ENCODE data around the gene NQO1.

The NQO1 gene

GRCh38 chr16:69726313-69727060, at the start of gene NQO1:
Gene NQO1, minus strand, starts transcription at chr16:69726560. Its CDS starts 121 bp downstream, at chr16:69726439.
- no peaks in the 10 kb centered on the region for H3K27me3 ChIP-seq (ENCODE audit: insufficient read depth, insufficient read length)
- TF ChIP-seq ZNF274 (IDR thresholded peaks at IDR 0.05; ENCODE audit: low read depth, low read length) = no peak
- no peak for TF ChIP-seq SUZ12 (IDR thresholded peaks at IDR 0.05; ENCODE audit: extremely low read depth, insufficient read depth, insufficient read length)
- no peak for TF ChIP-seq YY1 (IDR thresholded peaks at IDR 0.05; ENCODE audit: insufficient read depth, insufficient read length)
- H3K9me3 ChIP-seq (ENCODE audit: insufficient read depth, low read length) = no peaks in the 10 kb centered on the region
- peak within 1 kb of the TSS; percentile 90 for H3K9ac ChIP-seq (ENCODE audit: insufficient read length, low read depth)
- peaks cover 2% of the 10 kb centered on the region for H3K4me1 ChIP-seq (ENCODE audit: insufficient read depth, insufficient read length)
- peaks cover 14% of the 10 kb centered on the region for H3K36me3 ChIP-seq (ENCODE audit: insufficient read depth, insufficient read length, low read length)
- H3K4me3 ChIP-seq (ENCODE audit: insufficient read length, low read depth) = peak within 1 kb of the TSS; percentile 66
- peak; percentile 93 for DNase-seq (ENCODE audit: low read depth, low spot score)

- no peaks in the 10 kb centered on the region for H3K36me3 ChIP-seq (ENCODE audit: insufficient read depth, insufficient read length, low read length)
- peaks cover 2% of the 10 kb centered on the region for H3K4me1 ChIP-seq (ENCODE audit: insufficient read depth, insufficient read length)
- no peaks in the 10 kb centered on the region for H3K27me3 ChIP-seq (ENCODE audit: insufficient read depth, insufficient read length)
- TF ChIP-seq ZNF274 (IDR thresholded peaks at IDR 0.05; ENCODE audit: low read depth, low read length) (no peak), YY1 (IDR thresholded peaks at IDR 0.05; ENCODE audit: insufficient read depth, insufficient read length) (no peak), SUZ12 (IDR thresholded peaks at IDR 0.05; ENCODE audit: extremely low read depth, insufficient read depth, insufficient read length) (no peak)
- H3K9me3 ChIP-seq (ENCODE audit: insufficient read depth, low read length) = peaks cover 14% of the 10 kb centered on the region
- H3K9ac ChIP-seq (ENCODE audit: insufficient read length, low read depth) = no peak overlapping the region
- H3K4me3 ChIP-seq (ENCODE audit: insufficient read length, low read depth) = no peak overlapping the region
- DNase-seq (ENCODE audit: low read depth, low spot score) = no peak
Observed at GRCh38 chr16:69775563-69775962, 49.2 kb upstream of the NQO1 start.

GRCh38 chr16:69773260-69773947, 47.0 kb upstream of the NQO1 start:
- no peak overlapping the region for H3K9ac ChIP-seq (ENCODE audit: insufficient read length, low read depth)
- H3K4me3 ChIP-seq (ENCODE audit: insufficient read length, low read depth) = no peak overlapping the region
- peaks cover 2% of the 10 kb centered on the region for H3K4me1 ChIP-seq (ENCODE audit: insufficient read depth, insufficient read length)
- TF ChIP-seq SUZ12 (IDR thresholded peaks at IDR 0.05; ENCODE audit: extremely low read depth, insufficient read depth, insufficient read length) = no peak
- TF ChIP-seq ZNF274 (IDR thresholded peaks at IDR 0.05; ENCODE audit: low read depth, low read length) = no peak
- no peak for TF ChIP-seq YY1 (IDR thresholded peaks at IDR 0.05; ENCODE audit: insufficient read depth, insufficient read length)
- no peaks in the 10 kb centered on the region for H3K36me3 ChIP-seq (ENCODE audit: insufficient read depth, insufficient read length, low read length)
- no peak for DNase-seq (ENCODE audit: low read depth, low spot score)
- H3K27me3 ChIP-seq (ENCODE audit: insufficient read depth, insufficient read length) = no peaks in the 10 kb centered on the region
- peaks cover 14% of the 10 kb centered on the region for H3K9me3 ChIP-seq (ENCODE audit: insufficient read depth, low read length)

- Histone ChIP-seq H3K36me3 (ENCODE audit: insufficient read depth, insufficient read length, low read length) (no peaks in the 10 kb centered on the region), H3K27me3 (ENCODE audit: insufficient read depth, insufficient read length) (no peaks in the 10 kb centered on the region), H3K4me1 (ENCODE audit: insufficient read depth, insufficient read length) (peaks cover 2% of the 10 kb centered on the region), H3K9ac (ENCODE audit: insufficient read length, low read depth) (no peak overlapping the region), H3K9me3 (ENCODE audit: insufficient read depth, low read length) (peaks cover 14% of the 10 kb centered on the region), H3K4me3 (ENCODE audit: insufficient read length, low read depth) (no peak overlapping the region)
- TF ChIP-seq YY1 (IDR thresholded peaks at IDR 0.05; ENCODE audit: insufficient read depth, insufficient read length) (no peak), ZNF274 (IDR thresholded peaks at IDR 0.05; ENCODE audit: low read depth, low read length) (no peak), SUZ12 (IDR thresholded peaks at IDR 0.05; ENCODE audit: extremely low read depth, insufficient read depth, insufficient read length) (no peak)
- no peak for DNase-seq (ENCODE audit: low read depth, low spot score)
Observed at GRCh38 chr16:69771651-69771967, 45.2 kb upstream of the NQO1 start.

DNA sequence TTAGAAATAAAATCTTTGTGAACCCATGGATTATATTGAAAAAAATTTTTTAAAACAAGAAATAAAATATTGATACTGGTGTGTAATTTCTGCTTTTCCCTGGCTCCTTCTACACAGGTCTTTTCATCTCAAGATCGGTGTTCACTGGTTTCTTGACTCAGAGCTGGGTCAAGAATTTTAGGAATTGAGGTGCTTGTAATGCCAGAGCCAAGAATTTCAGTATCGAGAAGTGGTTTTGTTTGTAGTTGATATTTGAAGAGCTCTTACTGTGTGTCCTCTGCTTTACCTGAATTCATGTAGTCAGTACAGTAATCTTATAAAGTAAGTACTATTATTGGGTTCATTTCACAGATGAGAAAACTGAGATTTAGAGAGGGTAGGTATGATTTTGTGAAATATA, 43.0 kb upstream of the NQO1 start:
- DNase-seq (ENCODE audit: low read depth, low spot score) = no peak
- no peak for TF ChIP-seq ZNF274 (IDR thresholded peaks at IDR 0.05; ENCODE audit: low read depth, low read length)
- TF ChIP-seq YY1 (IDR thresholded peaks at IDR 0.05; ENCODE audit: insufficient read depth, insufficient read length) = no peak
- no peak for TF ChIP-seq SUZ12 (IDR thresholded peaks at IDR 0.05; ENCODE audit: extremely low read depth, insufficient read depth, insufficient read length)
- H3K9ac ChIP-seq (ENCODE audit: insufficient read length, low read depth) = no peak overlapping the region

DNA sequence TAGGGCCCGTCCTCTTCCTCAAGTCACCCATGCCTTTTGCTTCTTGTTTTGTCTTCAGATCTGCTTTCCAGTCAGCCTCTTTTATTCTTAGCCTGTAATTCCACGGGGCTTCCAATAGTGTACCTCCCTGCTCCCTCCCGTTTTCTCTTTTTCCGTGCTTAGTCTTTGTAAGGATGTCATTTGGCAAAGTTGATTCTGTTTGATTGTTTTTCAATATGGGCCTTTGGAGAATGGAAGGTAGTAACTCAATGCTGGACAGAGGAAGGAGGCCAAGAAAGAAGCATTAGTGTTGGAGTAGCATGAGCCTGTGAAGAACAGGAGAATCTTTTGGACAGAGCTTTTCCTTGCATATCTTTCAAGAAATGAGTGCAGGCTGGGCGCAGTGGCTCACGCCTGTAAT, 42.3 kb upstream of the NQO1 start:
- TF ChIP-seq SUZ12 (IDR thresholded peaks at IDR 0.05; ENCODE audit: extremely low read depth, insufficient read depth, insufficient read length) = no peak
- TF ChIP-seq ZNF274 (IDR thresholded peaks at IDR 0.05; ENCODE audit: low read depth, low read length) = no peak
- TF ChIP-seq YY1 (IDR thresholded peaks at IDR 0.05; ENCODE audit: insufficient read depth, insufficient read length) = no peak
- no peak for DNase-seq (ENCODE audit: low read depth, low spot score)
- Histone ChIP-seq H3K27me3 (ENCODE audit: insufficient read depth, insufficient read length) (no peaks in the 10 kb centered on the region), H3K9me3 (ENCODE audit: insufficient read depth, low read length) (no peaks in the 10 kb centered on the region), H3K4me3 (ENCODE audit: insufficient read length, low read depth) (no peak overlapping the region), H3K4me1 (ENCODE audit: insufficient read depth, insufficient read length) (peaks cover 2% of the 10 kb centered on the region), H3K9ac (ENCODE audit: insufficient read length, low read depth) (no peak overlapping the region), H3K36me3 (ENCODE audit: insufficient read depth, insufficient read length, low read length) (peaks cover 5% of the 10 kb centered on the region)

More for the DNA sequence above, 43.0 kb upstream of the NQO1 start:
- no peaks in the 10 kb centered on the region for H3K27me3 ChIP-seq (ENCODE audit: insufficient read depth, insufficient read length)
- H3K4me3 ChIP-seq (ENCODE audit: insufficient read length, low read depth) = no peak overlapping the region
- H3K36me3 ChIP-seq (ENCODE audit: insufficient read depth, insufficient read length, low read length) = peaks cover 5% of the 10 kb centered on the region
- H3K4me1 ChIP-seq (ENCODE audit: insufficient read depth, insufficient read length) = peaks cover 2% of the 10 kb centered on the region
- H3K9me3 ChIP-seq (ENCODE audit: insufficient read depth, low read length) = no peaks in the 10 kb centered on the region

DNA sequence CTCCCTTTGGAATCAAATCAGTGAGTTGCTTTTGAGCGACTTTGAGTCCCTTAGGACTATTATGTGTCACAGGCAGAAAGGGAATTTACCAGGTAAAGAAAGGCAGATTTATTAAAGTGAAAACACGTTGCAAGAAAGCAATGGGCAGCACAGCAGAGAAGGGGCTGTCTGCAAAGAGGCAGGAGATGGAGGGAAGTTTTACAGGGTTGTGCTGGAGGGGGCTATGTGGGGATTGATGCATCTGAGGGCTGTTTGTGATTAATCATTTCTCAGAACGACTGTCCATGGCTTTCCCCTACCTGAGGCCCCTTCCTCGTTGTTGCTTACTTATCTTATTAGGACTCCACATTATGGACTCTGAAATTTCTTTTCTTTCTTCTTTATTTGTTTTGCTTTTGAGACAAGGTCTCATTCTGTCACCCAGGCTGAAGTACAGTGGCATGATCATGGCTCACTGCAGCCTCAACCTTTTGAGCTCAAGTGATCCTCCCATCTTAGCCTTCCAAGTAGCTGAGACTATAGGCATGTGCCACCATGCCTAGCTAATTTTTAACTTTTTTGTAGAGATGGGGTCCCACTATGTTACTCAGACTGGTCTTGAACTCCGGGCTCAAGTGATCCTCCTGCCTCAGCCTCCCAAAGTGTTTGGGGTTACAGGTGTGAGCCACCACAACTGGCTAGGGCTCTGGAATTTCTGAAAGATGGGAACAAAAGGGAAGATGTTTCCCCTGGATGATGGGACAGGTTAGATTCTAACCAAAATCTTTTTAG, 41.3 kb upstream of the NQO1 start:
- DNase-seq (ENCODE audit: low read depth, low spot score) = no peak
- peaks cover 5% of the 10 kb centered on the region for H3K36me3 ChIP-seq (ENCODE audit: insufficient read depth, insufficient read length, low read length)
- H3K9ac ChIP-seq (ENCODE audit: insufficient read length, low read depth) = no peak overlapping the region
- no peak overlapping the region for H3K4me3 ChIP-seq (ENCODE audit: insufficient read length, low read depth)
- no peaks in the 10 kb centered on the region for H3K27me3 ChIP-seq (ENCODE audit: insufficient read depth, insufficient read length)
- TF ChIP-seq SUZ12 (IDR thresholded peaks at IDR 0.05; ENCODE audit: extremely low read depth, insufficient read depth, insufficient read length) (no peak), ZNF274 (IDR thresholded peaks at IDR 0.05; ENCODE audit: low read depth, low read length) (no peak), YY1 (IDR thresholded peaks at IDR 0.05; ENCODE audit: insufficient read depth, insufficient read length) (no peak)
- no peaks in the 10 kb centered on the region for H3K9me3 ChIP-seq (ENCODE audit: insufficient read depth, low read length)
- no peaks in the 10 kb centered on the region for H3K4me1 ChIP-seq (ENCODE audit: insufficient read depth, insufficient read length)

Measured in NT2/D1 (cell line).